LNCaP clone FGC (cell line): ENCODE measurements around the gene MAML1.

Experiments
- DNase-seq: peaks from one replicate; pipeline ENCODE4 v3.0.0-alpha.2; 2011; ENCODE audit warnings: low read depth
- H3K4me3 ChIP-seq: 2 replicates; pipeline ENCODE4 v1.5.1; 2011; ENCODE audit warnings: mild to moderate bottlenecking, low read depth, low read length, control low read depth
- TF ChIP-seq, protein P1 (sequence below): IDR thresholded peaks from 2 replicates; pipeline ENCODE4 v1.5.1; 2012; ENCODE audit warnings: mild to moderate bottlenecking; ENCODE audit not compliant: control insufficient read depth, insufficient read depth; ENCODE audit errors: extremely low read depth

Gene MAML1

DNA sequence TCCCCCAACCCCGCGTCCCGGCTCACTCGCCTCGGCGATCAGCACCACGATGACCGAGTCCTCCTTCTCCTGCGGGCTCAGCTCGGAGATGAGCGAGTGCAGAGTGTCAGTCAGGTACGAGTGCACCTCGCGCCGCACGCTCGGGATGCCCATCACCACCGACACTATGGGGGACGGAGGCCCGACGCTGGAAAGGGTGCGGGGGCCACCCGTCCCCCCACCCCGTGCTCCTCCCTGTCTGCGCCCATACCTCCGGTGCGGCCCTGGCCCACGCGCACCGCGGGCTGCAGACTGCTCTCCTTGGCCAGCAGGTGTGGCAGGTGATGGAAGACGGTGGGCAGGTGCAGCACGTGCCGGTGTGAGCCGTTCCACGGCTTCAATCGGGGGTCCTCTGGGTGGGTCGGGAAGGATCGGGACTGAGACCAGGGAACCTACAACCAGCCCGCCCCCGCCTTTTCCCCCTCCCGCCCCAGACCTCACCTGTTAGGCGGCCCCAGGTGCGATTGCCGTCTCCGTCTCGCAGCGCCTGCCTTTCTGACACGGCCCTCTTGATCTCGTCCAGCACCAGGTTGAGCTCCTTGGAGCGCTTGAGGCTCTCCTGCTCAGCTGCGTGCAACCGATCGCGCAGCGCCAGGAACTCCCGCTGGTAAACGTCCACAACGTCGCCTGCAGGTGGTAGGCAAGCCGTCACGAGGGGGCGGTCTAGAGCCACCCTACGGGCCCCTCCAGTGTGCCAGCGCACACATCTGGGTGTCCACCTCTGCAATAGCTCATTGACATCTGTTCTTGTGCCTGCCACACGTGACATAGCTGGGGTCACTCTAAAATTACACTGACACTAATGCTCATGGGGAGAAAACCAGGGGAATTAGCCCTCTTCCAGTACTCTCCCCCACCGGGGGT, 68.9 kb downstream of the MAML1 start:
- TF ChIP-seq, protein P1, sequence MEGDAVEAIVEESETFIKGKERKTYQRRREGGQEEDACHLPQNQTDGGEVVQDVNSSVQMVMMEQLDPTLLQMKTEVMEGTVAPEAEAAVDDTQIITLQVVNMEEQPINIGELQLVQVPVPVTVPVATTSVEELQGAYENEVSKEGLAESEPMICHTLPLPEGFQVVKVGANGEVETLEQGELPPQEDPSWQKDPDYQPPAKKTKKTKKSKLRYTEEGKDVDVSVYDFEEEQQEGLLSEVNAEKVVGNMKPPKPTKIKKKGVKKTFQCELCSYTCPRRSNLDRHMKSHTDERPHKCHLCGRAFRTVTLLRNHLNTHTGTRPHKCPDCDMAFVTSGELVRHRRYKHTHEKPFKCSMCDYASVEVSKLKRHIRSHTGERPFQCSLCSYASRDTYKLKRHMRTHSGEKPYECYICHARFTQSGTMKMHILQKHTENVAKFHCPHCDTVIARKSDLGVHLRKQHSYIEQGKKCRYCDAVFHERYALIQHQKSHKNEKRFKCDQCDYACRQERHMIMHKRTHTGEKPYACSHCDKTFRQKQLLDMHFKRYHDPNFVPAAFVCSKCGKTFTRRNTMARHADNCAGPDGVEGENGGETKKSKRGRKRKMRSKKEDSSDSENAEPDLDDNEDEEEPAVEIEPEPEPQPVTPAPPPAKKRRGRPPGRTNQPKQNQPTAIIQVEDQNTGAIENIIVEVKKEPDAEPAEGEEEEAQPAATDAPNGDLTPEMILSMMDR, result 0 out of 2 replicates have a peak, but pooled peaks have one; percentile 11
- H3K4me3 ChIP-seq, result no peak overlapping the region
- DNase-seq, result no peak

GRCh38 chr5:179802207-179802883, 69.7 kb downstream of the MAML1 start:
- no peak overlapping the region for H3K4me3 ChIP-seq
- TF ChIP-seq, protein P1, result no peak
- DNase-seq, result no peak

GRCh38 chr5:179802950-179803562, 70.4 kb downstream of the MAML1 start:
- H3K4me3 ChIP-seq, result no peak overlapping the region
- DNase-seq, result no peak
- TF ChIP-seq, protein P1, result no peak

DNA sequence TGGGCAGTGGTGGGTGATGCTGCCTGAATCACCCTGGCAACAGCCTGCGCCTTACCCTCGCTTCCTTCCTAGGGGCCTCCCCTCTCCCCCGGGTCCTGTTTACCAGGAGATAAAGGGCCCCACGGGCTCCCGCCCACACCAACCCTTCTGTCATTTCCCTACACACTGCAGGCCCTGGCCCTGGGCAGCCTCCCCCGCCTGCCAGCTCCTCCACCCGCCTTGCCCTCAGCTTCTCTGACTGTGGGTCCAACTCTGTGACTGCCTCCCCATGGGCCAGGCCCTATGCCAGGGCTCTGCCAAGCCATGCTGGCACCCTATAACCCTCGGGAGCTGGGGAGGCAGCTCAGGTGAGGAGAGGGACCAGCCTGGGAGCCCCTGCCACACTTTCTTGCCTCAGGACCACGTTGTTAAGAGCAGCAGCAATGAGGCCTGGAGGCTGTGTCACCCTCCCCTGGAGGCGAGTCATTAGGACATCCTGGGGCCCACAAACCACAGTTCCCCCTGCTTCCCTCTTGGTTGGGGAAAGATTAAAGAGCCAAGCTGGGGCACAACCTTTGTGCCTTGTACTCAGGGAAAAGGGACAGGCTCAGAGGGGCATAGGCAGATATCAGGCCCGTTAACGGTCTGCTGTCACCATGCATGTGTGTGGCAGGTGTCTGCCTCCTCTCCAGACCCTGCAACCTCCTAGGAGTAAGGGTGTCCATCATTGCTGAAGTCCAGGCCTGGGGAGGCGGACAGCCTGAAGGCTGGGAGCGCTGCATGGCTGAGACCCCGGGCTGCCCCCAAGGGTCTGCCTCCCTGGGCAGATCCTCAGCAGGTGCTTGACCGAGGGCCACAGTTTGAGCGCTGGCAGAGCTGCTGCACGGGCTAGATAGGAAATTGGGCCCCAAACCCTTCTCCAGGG, 71.3 kb downstream of the MAML1 start:
- no peak overlapping the region for H3K4me3 ChIP-seq
- DNase-seq, result no peak
- TF ChIP-seq, protein P1, result no peak

DNA sequence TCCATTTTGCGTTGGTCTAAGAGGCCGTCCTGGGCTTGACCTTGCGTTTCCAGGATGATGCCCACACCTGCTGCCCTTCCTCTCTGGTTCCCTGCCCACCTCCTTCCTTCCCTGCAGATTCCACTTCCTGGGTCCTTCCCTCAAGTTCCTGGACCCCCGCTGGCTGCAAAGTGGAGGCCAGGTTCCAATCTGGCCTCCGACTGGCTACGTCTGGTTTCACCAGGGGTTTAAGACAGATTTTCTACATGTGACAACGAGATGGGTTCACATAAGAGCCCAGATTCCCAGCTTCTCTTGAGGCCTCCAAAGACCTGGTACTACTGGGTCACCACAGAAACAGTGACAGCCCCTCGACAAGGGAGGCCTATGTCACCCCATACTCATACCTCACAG, 71.9 kb downstream of the MAML1 start:
- no peak for DNase-seq
- TF ChIP-seq, protein P1, result no peak
- H3K4me3 ChIP-seq, result peak overlapping the region; percentile 75

DNA sequence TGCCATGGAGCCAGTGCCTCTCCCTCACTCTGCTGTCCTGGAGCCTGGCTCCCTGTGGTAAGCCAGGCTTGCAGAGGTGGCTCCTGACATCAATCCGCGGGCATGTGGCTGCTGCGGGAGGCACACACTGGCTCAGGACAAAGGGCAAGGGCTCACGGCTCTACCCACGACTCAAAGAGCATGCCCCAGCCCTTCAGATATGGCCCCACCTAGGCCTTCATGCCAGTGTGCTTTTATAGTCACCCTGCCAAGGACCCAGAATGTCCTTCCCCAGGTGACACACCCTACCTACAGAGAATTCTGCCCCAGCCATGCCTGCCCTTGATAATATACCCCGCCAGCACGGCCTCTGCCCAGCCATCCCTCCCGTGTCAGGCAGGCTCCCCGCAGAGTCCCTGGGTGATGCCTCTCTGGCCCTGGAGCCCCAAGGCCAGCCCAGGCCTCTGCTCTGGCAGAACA, 72.5 kb downstream of the MAML1 start:
- no peak for DNase-seq
- H3K4me3 ChIP-seq, result peak overlapping the region; percentile 75

More for the DNA sequence above, 72.5 kb downstream of the MAML1 start:
- TF ChIP-seq, protein P1, result no peak
